EH (cell line): ENCODE results near the gene CCDC142.
"Not testable (repeated sequence)": the region's sequence is repeated elsewhere in the genome, so short reads cannot be mapped to it uniquely, and the experiment has no call there.

Source experiments
- DNase-seq: peaks from one replicate; pipeline ENCODE4 v3.0.0-alpha.2; 2015; ENCODE audit warnings: low read depth

The CCDC142 gene

DNA sequence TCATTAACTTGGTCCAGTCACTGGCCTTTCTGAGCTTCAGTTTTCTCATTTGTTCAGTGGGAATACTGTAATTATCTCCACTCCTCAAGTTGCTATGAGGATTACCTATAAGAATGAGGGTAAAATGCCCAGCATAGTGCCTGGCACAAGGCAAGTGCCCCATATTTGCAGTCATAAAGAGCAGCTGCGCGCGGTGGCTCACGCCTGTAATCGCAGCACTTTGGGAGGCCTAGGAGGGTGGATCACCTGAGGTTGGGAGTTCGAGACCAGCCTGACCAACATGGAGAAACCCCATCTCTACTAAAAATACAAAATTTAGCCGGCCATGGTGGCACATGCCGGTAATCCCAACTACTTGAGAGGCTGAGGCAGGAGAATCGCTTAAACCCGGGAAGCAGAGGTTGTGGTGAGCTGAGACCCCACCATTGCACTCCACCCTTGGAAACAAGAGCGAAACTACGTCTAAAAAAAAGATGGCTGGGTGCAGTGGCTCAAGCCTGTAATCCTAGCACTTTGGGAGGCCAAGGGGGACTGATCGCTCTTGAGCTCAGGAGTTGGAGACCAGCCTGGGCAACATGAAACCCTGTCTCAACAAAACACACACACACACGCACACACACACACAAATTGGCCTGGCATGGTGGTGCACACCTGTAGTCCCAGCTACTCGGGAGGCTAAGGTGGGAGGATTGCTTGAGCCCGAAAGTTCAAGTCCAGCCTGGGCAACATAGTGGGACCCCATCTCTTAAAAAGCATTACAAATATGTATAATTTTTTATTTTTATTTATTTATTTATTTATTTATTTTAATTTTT, 40.1 kb downstream of the CCDC142 start:
- DNase-seq, result not testable (repeated sequence)

DNA sequence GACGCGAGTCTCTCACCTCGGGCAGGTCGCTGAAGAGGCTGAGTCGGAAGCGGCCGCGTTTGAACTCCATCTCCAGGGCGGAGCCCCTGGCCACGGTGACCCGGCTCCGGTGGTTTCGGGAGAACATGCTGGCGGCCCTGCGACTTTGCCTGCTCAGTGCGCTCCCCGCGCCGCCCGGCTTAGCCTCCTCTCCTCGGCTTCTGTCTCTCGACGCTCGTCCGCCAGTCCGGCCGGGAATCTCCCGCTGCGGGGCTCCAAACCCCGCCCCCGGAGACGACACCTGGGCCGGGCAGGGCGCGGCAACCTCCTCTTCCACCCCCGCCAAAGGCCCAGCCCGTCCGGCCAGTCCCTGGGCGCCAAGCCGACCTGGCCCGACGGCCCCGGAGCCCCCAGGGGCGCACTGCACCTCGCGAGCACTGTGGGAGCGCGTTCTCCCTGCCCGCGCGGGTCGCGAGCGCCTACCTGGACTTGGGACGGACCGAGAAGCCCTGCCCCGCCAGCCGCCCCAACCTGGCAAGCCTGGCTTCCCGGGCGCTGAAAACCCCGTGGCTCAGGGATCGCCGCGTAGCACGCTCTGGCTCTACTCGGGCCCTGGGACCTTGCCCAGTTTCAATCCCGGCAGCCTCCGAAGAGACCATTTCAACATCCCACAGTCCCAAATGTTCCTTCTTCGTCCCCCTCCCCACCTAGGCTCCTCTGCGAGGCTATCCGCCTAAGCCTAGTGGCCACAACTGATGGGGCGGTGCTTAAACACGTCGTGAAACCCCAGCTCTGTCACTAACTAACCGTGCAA, 40.9 kb downstream of the CCDC142 start, which contains the start of gene RTKN:
Gene RTKN, minus strand, starts transcription at position 248 of the 793 bp plus-strand sequence. Its CDS starts 121 bp downstream, at position 127.
- DNase-seq, result no peak

DNA sequence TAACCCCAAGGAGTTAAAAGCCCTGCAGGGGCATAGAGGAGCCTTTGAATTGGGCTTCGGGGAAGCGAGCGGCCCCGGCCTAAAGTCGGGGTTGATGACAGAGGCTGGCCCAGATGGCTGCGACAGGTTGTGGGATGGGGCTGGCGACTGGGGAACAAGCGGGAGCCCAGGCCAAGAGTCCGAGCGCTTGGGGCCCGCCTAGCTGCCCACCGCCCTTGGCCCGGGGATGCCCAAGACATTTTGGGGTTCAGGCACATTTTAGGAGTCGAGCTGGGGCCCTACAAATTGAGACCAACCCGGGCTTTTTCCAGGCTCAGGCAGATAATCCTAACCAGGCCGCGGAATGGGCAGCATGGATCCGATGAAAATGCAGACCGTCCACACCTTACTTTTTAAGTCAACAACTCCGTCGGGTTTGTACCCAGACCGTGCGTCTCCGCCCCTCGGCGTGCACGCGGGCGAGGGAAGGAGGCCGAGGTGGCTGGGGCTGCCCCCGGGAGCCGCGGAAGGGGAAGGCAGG, 41.6 kb downstream of the CCDC142 start:
- DNase-seq, result no peak

DNA sequence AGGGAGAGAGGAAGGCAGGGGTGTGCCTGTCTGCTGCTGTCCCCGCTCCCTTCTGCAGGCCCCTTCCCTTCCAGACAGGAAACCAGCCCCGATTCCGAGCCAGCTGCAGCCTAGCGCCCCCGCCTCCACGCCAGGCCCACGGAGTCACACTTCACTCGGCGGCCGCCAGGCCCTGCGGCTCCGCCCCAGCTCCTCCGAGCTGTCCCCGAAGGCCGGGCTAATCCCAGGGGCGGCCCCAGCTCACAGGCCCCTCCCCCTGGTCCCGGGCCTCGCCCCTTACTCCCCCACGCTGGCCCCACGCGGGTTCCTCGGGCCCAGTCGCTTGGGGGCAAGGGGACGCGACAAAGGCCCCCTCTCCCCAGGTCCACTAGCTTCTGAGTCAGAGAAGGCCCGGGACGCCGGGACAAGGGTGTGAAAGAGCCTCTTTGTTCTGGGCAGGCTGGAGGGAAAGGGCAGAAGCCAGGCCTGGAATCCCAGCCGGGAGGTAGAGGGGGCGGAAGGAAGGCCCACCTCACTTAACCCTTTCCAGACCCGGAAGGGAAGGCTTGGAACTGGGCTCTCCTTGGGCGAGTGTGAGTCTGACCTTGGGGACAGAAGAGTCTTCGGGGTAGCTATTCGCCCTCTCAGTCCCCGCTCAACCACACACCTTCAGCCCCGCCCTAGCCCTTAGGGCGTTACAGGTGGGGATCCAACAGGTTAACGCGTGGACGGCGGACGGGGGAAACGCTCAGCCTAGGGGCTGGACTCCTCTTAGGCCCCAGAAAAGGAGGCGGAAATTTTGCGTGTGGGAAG, 42.2 kb downstream of the CCDC142 start:
- peak; percentile 87 for DNase-seq

DNA sequence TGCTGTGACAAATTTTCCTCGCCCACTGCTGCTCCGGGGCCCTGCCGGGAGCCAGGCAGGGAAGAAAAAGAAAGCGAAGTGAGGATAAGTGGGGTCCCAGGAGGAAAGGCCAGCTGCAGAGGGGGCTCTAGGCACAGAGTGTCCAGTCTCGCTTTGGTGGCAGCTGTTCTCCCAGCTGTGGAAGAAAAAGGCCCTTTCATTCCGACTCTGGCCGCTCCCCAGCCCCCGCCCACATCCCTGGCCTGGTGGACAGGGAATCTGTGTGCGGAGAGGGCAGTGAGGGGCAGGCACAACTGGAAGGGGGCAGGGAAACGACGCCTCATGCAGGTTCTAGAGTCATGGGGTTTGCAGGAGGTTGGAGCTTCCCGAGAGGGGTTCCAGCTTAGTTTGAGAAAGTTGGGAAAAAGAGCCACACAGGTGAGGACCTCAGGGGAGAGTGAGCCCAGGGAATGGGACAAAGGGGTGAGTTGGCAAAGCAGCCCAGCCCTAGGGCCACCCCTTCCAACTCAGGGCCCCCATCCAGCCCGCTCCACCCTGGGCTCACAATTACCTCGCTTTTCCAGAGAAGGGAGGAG, 42.9 kb downstream of the CCDC142 start:
- peak; percentile 65 for DNase-seq

DNA sequence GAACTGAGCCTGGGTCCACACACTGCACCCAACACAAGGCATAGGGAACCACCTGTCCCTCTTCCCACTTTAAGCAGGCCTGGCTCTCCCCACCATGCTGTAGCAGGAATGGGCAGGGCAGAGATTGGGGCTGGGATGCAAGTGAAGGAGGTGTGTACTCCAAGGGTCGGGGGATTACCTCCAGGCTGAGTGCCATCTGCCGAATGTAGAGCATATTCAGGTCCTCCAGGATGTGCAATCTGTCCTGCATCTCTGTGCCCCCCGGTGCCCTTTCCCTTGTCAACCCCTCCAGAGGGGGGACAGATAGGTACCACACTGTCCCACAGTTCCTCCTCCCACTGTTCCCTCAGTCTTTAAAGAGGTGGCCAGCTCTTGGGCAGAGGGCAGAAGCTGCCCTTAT, 43.4 kb downstream of the CCDC142 start:
- DNase-seq, result no peak

DNA sequence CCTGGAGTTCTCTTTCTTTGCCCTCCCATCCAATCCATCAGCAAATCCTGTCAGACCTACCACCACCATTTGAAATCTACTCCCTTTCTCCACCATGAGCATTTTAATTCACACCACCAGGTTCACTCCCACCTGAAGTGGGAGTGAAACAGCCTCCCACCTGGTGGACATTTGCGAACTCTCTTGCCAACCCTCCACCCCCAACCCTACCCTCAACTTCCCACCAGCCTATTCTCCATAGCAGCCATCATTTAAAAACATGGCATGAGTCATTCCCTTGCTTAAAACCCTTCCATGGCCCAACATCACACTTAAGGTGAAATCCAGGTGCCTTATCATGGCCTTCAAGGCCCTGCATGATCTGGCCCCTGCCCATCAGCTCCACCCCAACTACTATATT, 44.5 kb downstream of the CCDC142 start:
- no peak for DNase-seq

DNA sequence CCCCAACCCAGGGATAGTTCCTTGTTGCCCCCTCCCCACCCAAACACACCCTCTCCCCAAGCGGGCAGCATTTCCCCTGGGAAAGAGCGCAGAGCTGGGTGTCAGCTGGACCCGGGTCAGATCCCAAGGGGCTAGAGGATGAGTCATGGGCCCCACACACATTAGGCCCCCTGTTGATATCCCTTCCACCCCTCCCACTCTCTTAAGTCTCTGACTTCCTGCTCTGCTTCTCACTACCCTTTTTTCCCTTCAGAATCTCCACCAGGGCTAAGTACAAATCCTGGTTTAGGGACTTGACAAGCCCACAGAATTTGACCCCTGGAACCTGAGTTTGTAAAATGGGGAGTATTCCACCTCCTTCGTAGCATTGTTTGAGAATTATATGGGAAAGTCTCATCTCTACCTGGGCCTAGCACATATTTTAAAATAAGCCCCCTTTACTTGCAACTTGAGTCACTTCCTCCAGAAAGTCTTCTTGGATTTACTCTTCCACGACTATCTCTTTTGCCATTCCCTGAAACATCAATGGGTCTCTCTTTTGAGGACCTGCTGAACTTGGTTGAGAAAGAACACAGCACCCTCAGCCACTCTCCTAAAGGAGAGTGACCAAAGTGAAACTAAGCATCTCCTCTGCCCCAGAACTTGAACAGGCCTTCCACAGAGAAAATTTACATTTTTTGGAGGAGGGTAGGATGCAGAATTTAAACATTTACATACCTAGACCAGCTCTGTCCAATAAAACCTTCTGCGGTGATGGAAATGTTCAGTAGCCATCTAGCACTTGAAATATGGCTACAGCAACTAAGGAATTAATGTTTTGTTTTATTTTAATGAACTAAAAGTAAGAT, 45.7 kb downstream of the CCDC142 start:
- no peak for DNase-seq

DNA sequence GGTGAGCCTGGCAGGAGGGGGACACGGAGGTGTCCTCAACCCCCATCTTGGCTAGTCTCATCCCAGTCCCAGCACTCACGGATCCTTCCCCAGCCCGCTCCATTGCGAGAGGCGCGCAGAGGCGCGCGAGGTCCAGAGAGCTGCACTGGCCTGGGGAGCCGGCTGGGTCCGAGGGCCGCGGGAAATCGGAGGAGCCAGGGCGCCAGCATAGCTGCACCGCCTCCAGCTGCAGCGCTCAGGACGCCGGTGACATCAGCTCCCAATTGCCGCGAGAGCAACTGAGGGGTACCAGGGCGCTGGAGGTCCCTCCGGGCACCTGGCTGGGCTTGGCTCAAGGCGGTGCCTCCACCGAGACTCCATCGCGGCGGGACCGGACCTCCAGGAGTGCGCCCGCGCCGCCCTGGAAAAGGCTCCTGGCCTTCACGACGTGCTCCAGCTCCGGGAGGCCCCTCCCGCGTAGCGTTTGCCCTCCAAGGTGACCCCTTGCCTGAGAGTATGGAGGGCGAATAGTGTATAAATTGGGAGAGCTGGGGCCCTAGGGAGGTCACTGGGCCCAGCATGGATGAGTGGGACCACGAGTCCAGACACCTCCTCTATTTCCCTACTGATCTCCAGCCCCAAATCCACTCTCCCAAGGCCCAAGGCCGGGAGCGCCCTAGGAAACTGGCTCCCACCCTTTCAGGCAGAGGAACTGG, 46.5 kb downstream of the CCDC142 start:
- no peak for DNase-seq

DNA sequence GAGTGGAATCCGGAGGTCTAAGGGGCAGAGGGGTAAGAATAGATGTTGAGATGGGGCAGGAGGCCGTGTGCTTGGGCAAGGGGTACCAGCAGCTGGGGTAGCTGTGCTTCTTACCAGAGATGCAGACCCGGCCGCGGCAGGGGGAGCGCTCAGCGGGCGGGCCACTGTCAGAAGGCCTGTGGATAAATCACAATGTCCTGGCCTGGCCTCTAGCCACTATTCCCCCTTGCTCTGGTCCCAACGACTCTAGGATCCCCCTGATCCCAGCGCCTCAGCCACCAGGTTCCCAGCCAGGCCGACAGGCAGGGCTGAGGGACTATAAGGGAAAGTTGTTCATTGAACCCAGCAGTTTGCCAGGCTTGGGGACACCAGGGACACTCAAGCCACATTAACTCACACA, 52.3 kb downstream of the CCDC142 start:
- no peak for DNase-seq

DNA sequence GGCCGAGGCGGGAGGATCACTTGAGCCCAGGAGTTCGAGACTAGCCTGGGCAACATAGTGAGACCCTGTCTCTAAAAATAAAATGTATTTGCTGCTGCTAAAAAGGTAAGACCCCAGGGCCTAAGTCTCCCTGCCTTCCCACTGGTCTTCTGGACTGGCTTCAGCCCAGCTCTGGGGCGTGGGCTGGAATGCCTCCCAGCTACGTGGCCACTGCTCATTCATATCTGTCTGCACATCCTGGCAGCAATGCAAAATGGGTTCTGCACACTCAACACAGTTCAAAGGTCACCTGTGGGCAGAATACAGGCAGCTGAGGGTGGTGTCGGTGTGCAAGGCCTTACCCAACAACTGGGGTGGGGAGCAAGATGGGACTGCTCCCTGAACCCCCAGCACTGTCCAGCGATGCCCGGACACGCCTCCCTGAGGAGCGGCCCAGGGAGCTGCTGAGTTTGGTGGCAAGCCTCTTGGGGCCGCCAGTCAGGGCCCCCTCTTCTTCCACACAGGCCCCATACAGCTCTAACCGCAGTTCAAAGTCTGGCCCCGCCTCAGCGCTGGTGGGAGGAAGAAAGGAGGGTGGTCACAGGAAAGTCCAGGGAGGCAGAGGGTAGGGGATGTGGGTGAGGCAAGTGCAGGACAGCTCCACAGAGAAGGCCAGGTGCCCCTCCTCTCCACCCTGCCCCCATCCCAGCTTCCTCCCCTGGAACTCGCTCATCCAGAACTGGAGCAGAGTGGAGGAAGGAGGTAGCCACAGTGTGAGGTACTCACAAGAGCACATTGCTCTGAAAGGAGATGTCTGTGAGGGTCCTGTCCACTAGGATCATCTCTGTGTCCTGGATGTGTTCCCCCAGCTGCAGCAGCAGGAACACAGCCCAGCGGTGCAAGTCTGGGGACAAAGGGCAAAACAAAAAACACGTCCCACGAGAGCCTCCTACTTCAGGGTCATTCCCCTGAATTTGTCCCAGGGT, 53.0 kb downstream of the CCDC142 start:
- no peak for DNase-seq

DNA sequence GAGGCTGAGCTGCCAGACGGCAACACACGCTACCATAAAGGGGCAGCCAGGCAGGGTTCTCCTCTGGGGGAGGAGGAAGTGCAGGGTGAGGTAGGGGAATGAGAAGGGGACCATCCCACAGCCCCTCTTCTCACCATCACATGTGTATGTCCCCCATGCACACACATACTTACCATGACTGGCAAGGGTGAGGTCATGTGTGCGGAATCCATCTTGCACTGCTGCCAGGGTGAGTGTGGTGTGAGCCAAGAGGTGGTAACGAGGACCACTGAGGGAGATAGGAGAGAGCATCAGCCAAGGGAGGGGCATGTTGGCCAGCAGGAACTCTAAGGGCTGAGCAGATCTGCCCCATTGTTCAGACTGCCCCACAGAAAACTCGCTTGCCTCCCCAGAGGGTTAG, 54.1 kb downstream of the CCDC142 start:
- DNase-seq, result no peak

DNA sequence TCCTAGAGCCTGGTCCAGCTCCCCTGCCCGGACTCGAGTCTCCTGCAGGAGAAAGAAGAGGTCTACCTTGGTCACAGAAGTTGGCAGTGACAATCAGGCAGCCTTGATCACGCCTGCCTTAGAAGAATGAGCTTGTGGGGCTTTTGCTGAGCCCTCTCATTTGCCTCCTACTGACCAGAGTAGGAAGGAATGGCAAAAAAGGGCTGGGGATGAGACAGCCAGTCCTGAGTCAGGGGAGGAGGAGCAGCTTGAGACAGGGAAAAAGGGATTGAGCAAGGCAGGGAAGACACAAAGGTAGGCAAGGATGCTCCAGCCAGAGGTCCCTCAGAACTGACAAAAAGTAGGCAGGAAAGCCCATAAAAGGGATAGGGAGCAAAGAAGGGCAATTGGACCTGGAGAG, 55.2 kb downstream of the CCDC142 start:
- DNase-seq, result no peak

DNA sequence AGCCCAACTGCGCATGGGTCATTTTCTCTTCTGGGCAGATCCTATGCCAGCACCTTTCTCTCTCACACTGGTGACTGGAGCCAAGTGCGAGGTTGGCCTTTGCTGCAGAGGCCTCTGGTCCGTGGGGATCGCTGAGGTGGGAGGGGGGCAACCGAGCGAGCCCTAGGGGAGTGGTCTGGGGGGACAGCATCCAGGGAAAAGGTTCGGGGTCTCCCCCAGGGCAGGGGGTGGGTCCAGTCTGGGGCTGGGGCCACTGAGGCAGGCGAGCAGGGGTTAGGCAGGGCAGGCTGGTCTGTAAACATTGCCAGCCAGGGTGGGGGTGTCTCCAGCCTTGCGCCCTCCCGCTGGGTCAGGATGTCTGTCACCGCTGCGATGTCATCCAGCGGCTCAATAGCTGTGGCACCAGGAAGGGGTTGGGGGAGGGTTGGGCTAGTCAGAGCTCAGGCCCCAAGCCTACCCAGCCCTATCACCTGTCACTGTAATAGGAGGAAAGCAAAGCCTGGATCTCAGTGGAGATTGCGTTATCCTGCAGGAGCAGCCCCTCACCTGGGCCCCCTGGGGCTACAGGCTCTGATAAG, 56.5 kb downstream of the CCDC142 start:
- DNase-seq, result no peak

DNA sequence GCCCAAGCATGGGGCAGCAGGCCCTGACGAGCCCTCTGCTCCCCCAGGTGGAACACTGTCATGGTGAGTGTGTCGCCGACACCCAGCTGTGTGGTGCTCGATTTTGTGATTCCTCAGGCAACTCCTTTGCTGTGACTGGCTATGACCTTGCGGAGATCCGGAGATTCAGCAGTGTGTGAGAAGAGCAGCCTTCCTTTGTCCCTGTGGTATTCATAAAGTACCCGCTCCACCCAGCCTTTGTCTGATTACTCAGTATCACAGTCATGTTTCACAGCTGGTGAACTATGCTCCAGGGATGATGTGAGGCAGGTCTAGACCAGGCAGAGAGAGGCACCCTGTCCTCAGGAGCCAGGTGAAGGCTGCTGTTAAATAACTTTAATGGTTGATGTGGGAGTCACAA, 57.3 kb downstream of the CCDC142 start:
- no peak for DNase-seq

DNA sequence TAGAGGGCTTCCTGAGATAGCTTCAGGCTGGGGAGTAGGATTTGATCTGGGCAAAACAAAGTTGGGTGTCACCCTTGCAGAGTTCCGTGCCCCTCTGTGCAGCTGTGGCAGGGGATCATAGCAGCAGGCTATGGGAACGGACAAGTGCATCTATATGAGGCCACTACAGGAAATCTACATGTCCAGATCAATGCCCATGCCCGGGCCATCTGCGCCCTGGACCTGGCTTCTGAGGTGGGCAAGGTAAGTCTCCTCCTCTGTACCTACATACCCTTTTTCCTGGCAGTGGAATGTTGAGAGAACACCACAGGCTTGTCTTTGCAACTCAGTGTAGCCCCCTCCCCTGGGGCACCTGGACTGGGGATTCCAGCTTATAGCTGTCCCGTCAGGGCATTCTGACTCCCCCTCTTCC, 57.8 kb downstream of the CCDC142 start:
- DNase-seq, result no peak

DNA sequence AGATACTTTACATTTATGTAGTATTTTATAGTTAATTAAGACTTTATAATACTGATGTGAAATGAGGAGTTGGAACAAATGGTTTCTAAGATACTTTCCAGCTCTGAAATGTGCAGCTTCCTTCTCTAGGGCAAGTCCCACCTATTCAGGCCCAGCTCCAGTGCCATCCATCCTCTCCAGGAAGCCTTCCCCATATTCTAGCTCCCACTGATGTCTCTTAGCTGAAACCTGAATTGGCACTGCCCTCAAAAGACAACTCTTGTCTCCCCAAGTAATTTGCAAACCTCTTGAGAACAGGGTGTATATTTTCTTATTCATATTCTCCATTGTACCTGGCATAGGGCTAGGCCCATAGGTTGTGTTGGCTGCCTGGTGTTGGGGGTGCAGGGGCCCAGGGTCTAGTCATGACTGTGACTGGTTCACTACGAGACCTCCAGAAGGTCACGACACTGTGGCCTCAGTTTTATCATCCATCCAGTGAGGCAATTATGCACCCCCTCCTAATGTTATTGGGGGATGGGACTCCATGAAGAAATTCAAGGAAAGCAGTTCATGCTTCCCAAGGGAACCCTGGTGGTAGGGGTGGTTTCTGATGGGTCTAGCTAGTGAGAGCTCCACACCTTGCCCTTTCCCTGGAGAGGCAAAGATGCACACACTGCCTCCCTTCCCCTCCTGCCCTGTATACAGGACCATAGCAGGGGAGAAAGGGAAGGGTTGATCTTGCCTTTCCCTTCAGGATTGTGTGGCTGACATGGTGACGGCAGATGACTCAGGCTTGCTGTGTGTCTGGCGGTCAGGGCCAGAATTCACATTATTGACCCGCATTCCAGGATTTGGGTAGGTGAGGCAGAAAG, 58.4 kb downstream of the CCDC142 start:
- peak; percentile 17 for DNase-seq
